Uterus (tissue), 4 donors: Measurements from ENCODE around the gene TRMT2B. TPM values are rescaled to one million over a fixed set of nuclear protein-coding genes. Genes with fewer than 3 reads are reported as not detected.
A peak's percentile ranks its signal among the peaks of the same experiment; 100 is the strongest.

Experiments
- DNase-seq, 2 donors: peaks; one replicate each; pipeline ENCODE4 v3.0.0-alpha.2; 2019 to 2020
- H3K27ac ChIP-seq, 2 donors: fragments of 200-600 bp; sonication (generic); 1 replicate in 1 of 2; 2 replicates in 1 of 2; pipeline ENCODE4 v1.5.1; 2016 to 2018
- H3K27me3 ChIP-seq, 2 donors: fragments of 200-600 bp; sonication (generic); one replicate each; pipeline ENCODE4 v1.5.1; 2018 to 2019; ENCODE audit warnings: control low read depth in 1 of 2
- H3K36me3 ChIP-seq, 2 donors: fragments of 200-600 bp; sonication (generic); one replicate each; pipeline ENCODE4 v1.5.1; 2019; ENCODE audit warnings: control low read depth in 1 of 2
- H3K4me1 ChIP-seq, 2 donors: fragments of 200-600 bp; sonication (generic); one replicate each; pipeline ENCODE4 v1.5.1; 2018 to 2019; ENCODE audit warnings: control low read depth in 1 of 2
- H3K4me3 ChIP-seq, 2 donors: fragments of 200-600 bp; sonication (generic); 1 replicate in 1 of 2; 2 replicates in 1 of 2; pipeline ENCODE4 v1.5.1; 2018 to 2019; ENCODE audit warnings: mild to moderate bottlenecking in 1 of 2
- H3K9me3 ChIP-seq, 2 donors: fragments of 200-600 bp; sonication (generic); one replicate each; pipeline ENCODE4 v1.5.1; 2019; ENCODE audit warnings: control low read depth in 1 of 2
- CTCF ChIP-seq, 4 experiments: fragments of 200-600 bp in 2 of 4; fragments of 450-650 bp in 2 of 4; sonication (generic) in 2 of 4; IDR thresholded peaks; one replicate each; pipeline ENCODE4 v1.5.1; 2016 to 2019; ENCODE audit warnings: antibody characterized with exemption in 4 of 4, mild to moderate bottlenecking in 2 of 4, moderate library complexity in 1 of 4
- POLR2A ChIP-seq, 2 donors: fragments of 450-650 bp; IDR thresholded peaks; one replicate each; pipeline ENCODE4 v1.6.1; 2016; ENCODE audit warnings: antibody characterized with exemption in 2 of 2, mild to moderate bottlenecking in 1 of 2, moderate library complexity in 1 of 2
- intact Hi-C: fragments of 100-400 bp; cut with DNase I; formaldehyde crosslinking; loops from one replicate; pipeline ENCODE4 v1.15.1; 2023; ENCODE audit warnings: low total_unique reads
- total RNA-seq, 4 donors: library from RNA; depleted of rRNA in 3 of 4; stranded (reverse); fragments of >200 nt in 3 of 4; gene quantifications; one replicate each; pipeline versions ENCODE4 v1.1.0 to v1.2.4, GENCODE V29; 2014 to 2023
- donor health status: DM: yes; HTN: yes; CAD: no.

Gene TRMT2B
- 10 to 100 TPM; 13.1 to 19.1 (median 16.1) TPM for total RNA-seq

- intact Hi-C loops = no loop called here
- H3K27me3 ChIP-seq = no peaks in the 10 kb centered on the region
- H3K36me3 ChIP-seq = no peaks in the 10 kb centered on the region
- H3K9me3 ChIP-seq = no peaks in the 10 kb centered on the region
- H3K4me1 ChIP-seq = no peaks in the 10 kb centered on the region
- H3K27ac ChIP-seq = peak within 1 kb of the TSS; percentile 85 to 88
- TF ChIP-seq POLR2A (IDR thresholded peaks at IDR 0.05) (no peak), CTCF (IDR thresholded peaks at IDR 0.05) (no peak)
- H3K4me3 ChIP-seq = peak within 1 kb of the TSS; percentile 53 to 65
- peak; percentile 73 to 81 for DNase-seq
These were observed at the start of gene TRMT2B for GRCh38 chrX:101051549-101052302. TRMT2B (minus strand) TSS chrX:101052111; CDS start chrX:101042289, 9,822 bp downstream.

- H3K27me3 ChIP-seq = no peaks in the 10 kb centered on the region
- intact Hi-C loops = no loop called here
- no peaks in the 10 kb centered on the region for H3K4me1 ChIP-seq
- H3K9me3 ChIP-seq = no peaks in the 10 kb centered on the region
- TF ChIP-seq POLR2A (IDR thresholded peaks at IDR 0.05) (peak in 1 of 2 donors; percentile 75), CTCF (IDR thresholded peaks at IDR 0.05) (no peak)
- DNase-seq = peak; percentile 87 to 92
- peak within 1 kb of the TSS; percentile 32 to 35 for H3K4me3 ChIP-seq
- no peaks in the 10 kb centered on the region for H3K36me3 ChIP-seq
- H3K27ac ChIP-seq = peak within 1 kb of the TSS; percentile 70 to 78
These were observed 45.9 kb upstream of the TRMT2B start, which contains the start of gene CENPI for GRCh38 chrX:101097546-101098453. CENPI (plus strand) TSS chrX:101098204; CDS start chrX:101101071, 2,867 bp downstream.

- intact Hi-C loops = no loop called here
- Histone ChIP-seq H3K27me3 (no peaks in the 10 kb centered on the region), H3K4me1 (no peaks in the 10 kb centered on the region), H3K27ac (no peak overlapping the region), H3K9me3 (no peaks in the 10 kb centered on the region), H3K36me3 (no peaks in the 10 kb centered on the region), H3K4me3 (no peak overlapping the region)
- DNase-seq = no peak
- no peak for TF ChIP-seq CTCF (IDR thresholded peaks at IDR 0.05)
- TF ChIP-seq POLR2A (IDR thresholded peaks at IDR 0.05) = no peak
These were observed 39.9 kb upstream of the TRMT2B start for GRCh38 chrX:101091817-101092216.

- no peak overlapping the region for H3K4me3 ChIP-seq
- no peaks in the 10 kb centered on the region for H3K4me1 ChIP-seq
- H3K27me3 ChIP-seq = no peaks in the 10 kb centered on the region
- H3K36me3 ChIP-seq = no peaks in the 10 kb centered on the region
- H3K27ac ChIP-seq = no peak overlapping the region
- no peaks in the 10 kb centered on the region for H3K9me3 ChIP-seq
- intact Hi-C loops = no loop called here
- DNase-seq = no peak
- no peak for TF ChIP-seq POLR2A (IDR thresholded peaks at IDR 0.05)
- no peak for TF ChIP-seq CTCF (IDR thresholded peaks at IDR 0.05)
These were observed 29.3 kb upstream of the TRMT2B start for GRCh38 chrX:101081231-101081630.
